Measurements from ENCODE around the gene GTF3C5.

Gene GTF3C5

DNA sequence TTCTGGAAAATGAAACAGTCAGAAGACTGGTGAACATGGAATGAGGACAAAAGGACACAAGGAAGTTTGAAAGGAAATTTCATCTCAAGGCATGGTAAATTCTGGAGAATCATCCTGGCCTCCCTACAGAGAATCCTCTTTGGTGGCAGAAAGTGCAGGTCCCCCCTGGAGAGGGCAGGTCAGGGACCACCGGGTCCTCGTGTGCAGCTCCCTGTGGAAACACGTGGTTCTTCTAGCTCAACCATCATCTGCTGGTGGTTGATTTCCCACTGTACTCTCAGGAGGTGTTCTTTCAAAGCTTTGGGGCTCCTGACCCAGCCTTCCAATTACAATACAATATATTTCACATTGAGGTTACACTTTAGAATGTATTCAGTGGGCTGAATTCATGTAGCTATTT is 2.6 kb upstream of the GTF3C5 start:
- ChIA-PET POLR2A (no interaction called here), CTCF (interaction anchor here (0.9 to 7.9 kb wide), 5 partner anchors 17 to 119 kb away, joined by 3 to 89 read pairs (median 3); partner anchors contain the start of gene GFI1B)
- no peak overlapping the region for H3K4me3 ChIP-seq (ENCODE audit: control insufficient read depth in 1 of 7, extremely low read depth in 1 of 7, insufficient read depth in 4 of 7, low read depth in 2 of 7, low read length in 6 of 7)
- H3K4me1 ChIP-seq (ENCODE audit: control extremely low read depth in 1 of 4, control insufficient read depth in 4 of 4, insufficient read depth in 4 of 4, low read length in 3 of 4), result peaks cover 5 to 29% (median 24%) of the 10 kb centered on the region in 4 experiments
- WGBS (ENCODE audit: insufficient coverage), result 83% methylated on average over 2 of the region's 3 CpGs
- H3K9me3 ChIP-seq (ENCODE audit: control extremely low read depth in 1 of 5, control insufficient read depth in 4 of 5, insufficient read depth in 2 of 5, low read depth in 1 of 5, low read length in 4 of 5), result no peaks in the 10 kb centered on the region
- no peak for DNase-seq
- H3K36me3 ChIP-seq (ENCODE audit: control insufficient read depth in 4 of 4, insufficient read depth in 4 of 4, low read length in 3 of 4), result peaks cover 0 to 6% (median 3%) of the 10 kb centered on the region in 4 experiments
- no peak overlapping the region for H3K27ac ChIP-seq (ENCODE audit: insufficient read depth in 1 of 2, low read depth in 1 of 2, low read length in 2 of 2, poor library complexity in 1 of 2, severe bottlenecking in 2 of 2)
- no peaks in the 10 kb centered on the region for H3K27me3 ChIP-seq (replicated peaks in 2 of 5; ENCODE audit: control insufficient read depth in 4 of 5, insufficient read depth in 5 of 5, low read length in 4 of 5)

GRCh38 chr9:133029994-133030316 is 842 bp upstream of the GTF3C5 start:
- H3K9me3 ChIP-seq (ENCODE audit: control extremely low read depth in 1 of 5, control insufficient read depth in 4 of 5, insufficient read depth in 2 of 5, low read depth in 1 of 5, low read length in 4 of 5), result no peaks in the 10 kb centered on the region
- CTCF ChIA-PET, result interaction anchor here (0.8 to 3.8 kb wide), 8 partner anchors 7 to 114 kb away, joined by 3 to 18 read pairs (median 6); partner anchors contain the start of gene GFI1B
- peaks cover 2 to 17% (median 12%) of the 10 kb centered on the region in 4 experiments for H3K36me3 ChIP-seq (ENCODE audit: control insufficient read depth in 4 of 4, insufficient read depth in 4 of 4, low read length in 3 of 4)
- peak overlapping the region; percentile 88 to 100 (median 92) for H3K4me3 ChIP-seq (ENCODE audit: control insufficient read depth in 1 of 7, extremely low read depth in 1 of 7, insufficient read depth in 4 of 7, low read depth in 2 of 7, low read length in 6 of 7)
- DNase-seq, result no peak
- H3K4me1 ChIP-seq (ENCODE audit: control extremely low read depth in 1 of 4, control insufficient read depth in 4 of 4, insufficient read depth in 4 of 4, low read length in 3 of 4), result peaks cover 5 to 31% (median 26%) of the 10 kb centered on the region in 4 experiments
- WGBS (ENCODE audit: insufficient coverage), result under 1% methylated on average over 26 of the region's 28 CpGs
- no peaks in the 10 kb centered on the region for H3K27me3 ChIP-seq (replicated peaks in 2 of 5; ENCODE audit: control insufficient read depth in 4 of 5, insufficient read depth in 5 of 5, low read length in 4 of 5)
- POLR2A ChIA-PET, result interaction anchor here (1.0 to 1.4 kb wide), 4 partner anchors 14 to 115 kb away, joined by 3 to 7 read pairs (median 4); no protein-coding TSS in a partner anchor
- H3K27ac ChIP-seq (ENCODE audit: insufficient read depth in 1 of 2, low read depth in 1 of 2, low read length in 2 of 2, poor library complexity in 1 of 2, severe bottlenecking in 2 of 2), result peak overlapping the region; percentile 83 to 93

GRCh38 chr9:133031130-133031422 is 279 bp downstream of the GTF3C5 start:
- no peak for DNase-seq
- Histone ChIP-seq H3K27me3 (replicated peaks in 2 of 5; ENCODE audit: control insufficient read depth in 4 of 5, insufficient read depth in 5 of 5, low read length in 4 of 5) (no peaks in the 10 kb centered on the region), H3K4me3 (ENCODE audit: control insufficient read depth in 1 of 7, extremely low read depth in 1 of 7, insufficient read depth in 4 of 7, low read depth in 2 of 7, low read length in 6 of 7) (peak overlapping the region; percentile 91 to 100 (median 92)), H3K36me3 (ENCODE audit: control insufficient read depth in 4 of 4, insufficient read depth in 4 of 4, low read length in 3 of 4) (peaks cover 2 to 17% (median 12%) of the 10 kb centered on the region in 4 experiments), H3K4me1 (ENCODE audit: control extremely low read depth in 1 of 4, control insufficient read depth in 4 of 4, insufficient read depth in 4 of 4, low read length in 3 of 4) (peaks cover 5 to 40% (median 30%) of the 10 kb centered on the region in 4 experiments), H3K27ac (ENCODE audit: insufficient read depth in 1 of 2, low read depth in 1 of 2, low read length in 2 of 2, poor library complexity in 1 of 2, severe bottlenecking in 2 of 2) (peak overlapping the region; percentile 83 to 93), H3K9me3 (ENCODE audit: control extremely low read depth in 1 of 5, control insufficient read depth in 4 of 5, insufficient read depth in 2 of 5, low read depth in 1 of 5, low read length in 4 of 5) (no peaks in the 10 kb centered on the region)
- WGBS (ENCODE audit: insufficient coverage), result 0% methylated on average over 16 of the region's 16 CpGs
- ChIA-PET POLR2A (interaction anchor here (1.1 to 1.4 kb wide), 5 partner anchors 10 to 113 kb away, joined by 3 to 7 read pairs (median 4); no protein-coding TSS in a partner anchor), CTCF (interaction anchor here (1.4 to 3.8 kb wide), 6 partner anchors 9 to 116 kb away, joined by 3 to 18 read pairs (median 10); partner anchors contain the start of gene GFI1B)

DNA sequence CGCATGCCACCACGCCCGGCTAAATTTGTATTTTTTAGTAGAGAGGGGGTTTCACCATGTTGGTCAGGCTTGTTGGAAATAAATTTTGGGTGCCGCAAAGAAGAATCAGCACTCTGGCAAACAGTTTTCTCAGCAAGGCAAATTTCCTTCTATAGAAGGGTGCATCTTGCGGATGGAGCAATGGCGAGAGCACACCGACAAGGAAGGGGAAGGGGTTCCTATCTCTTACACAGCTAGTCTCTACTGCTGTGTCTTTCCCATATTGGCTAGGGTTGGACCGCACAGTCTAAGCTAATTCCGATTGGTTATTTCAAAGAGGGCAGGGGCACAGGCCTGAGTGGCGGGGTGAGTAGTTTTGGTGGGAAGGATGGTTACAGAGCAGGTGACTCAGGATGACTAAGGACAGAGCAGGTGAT is 707 bp downstream of the GTF3C5 start:
- 76% methylated on average over 10 of the region's 10 CpGs for WGBS (ENCODE audit: insufficient coverage)
- H3K27me3 ChIP-seq (replicated peaks in 2 of 5; ENCODE audit: control insufficient read depth in 4 of 5, insufficient read depth in 5 of 5, low read length in 4 of 5), result no peaks in the 10 kb centered on the region
- DNase-seq, result no peak

GRCh38 chr9:133032171-133032570 is 1.4 kb downstream of the GTF3C5 start:
- H3K4me3 ChIP-seq (ENCODE audit: control insufficient read depth in 1 of 7, extremely low read depth in 1 of 7, insufficient read depth in 4 of 7, low read depth in 2 of 7, low read length in 6 of 7), result peak overlapping the region in 5 of 7 experiments; percentile 6 to 100 (median 91)
- H3K9me3 ChIP-seq (ENCODE audit: control extremely low read depth in 1 of 5, control insufficient read depth in 4 of 5, insufficient read depth in 2 of 5, low read depth in 1 of 5, low read length in 4 of 5), result no peaks in the 10 kb centered on the region
- WGBS (ENCODE audit: insufficient coverage), result 100% methylated on average over 5 of the region's 10 CpGs

More for the DNA sequence above, 707 bp downstream of the GTF3C5 start:
- Histone ChIP-seq H3K4me1 (ENCODE audit: control extremely low read depth in 1 of 4, control insufficient read depth in 4 of 4, insufficient read depth in 4 of 4, low read length in 3 of 4) (peaks cover 5 to 40% (median 30%) of the 10 kb centered on the region in 4 experiments), H3K4me3 (ENCODE audit: control insufficient read depth in 1 of 7, extremely low read depth in 1 of 7, insufficient read depth in 4 of 7, low read depth in 2 of 7, low read length in 6 of 7) (peak overlapping the region; percentile 91 to 100 (median 92)), H3K27ac (ENCODE audit: insufficient read depth in 1 of 2, low read depth in 1 of 2, low read length in 2 of 2, poor library complexity in 1 of 2, severe bottlenecking in 2 of 2) (peak overlapping the region; percentile 83 to 93), H3K9me3 (ENCODE audit: control extremely low read depth in 1 of 5, control insufficient read depth in 4 of 5, insufficient read depth in 2 of 5, low read depth in 1 of 5, low read length in 4 of 5) (no peaks in the 10 kb centered on the region), H3K36me3 (ENCODE audit: control insufficient read depth in 4 of 4, insufficient read depth in 4 of 4, low read length in 3 of 4) (peaks cover 2 to 21% (median 13%) of the 10 kb centered on the region in 4 experiments)
- ChIA-PET POLR2A (interaction anchor here (1.3 to 1.4 kb wide), 4 partner anchors 9 to 113 kb away, joined by 3 to 7 read pairs (median 4); no protein-coding TSS in a partner anchor), CTCF (interaction anchor here (1.2 to 3.8 kb wide), 8 partner anchors 9 to 116 kb away, joined by 3 to 18 read pairs (median 9); partner anchors contain the start of gene GFI1B)

GRCh38 chr9:133035669-133036068 is 4.9 kb downstream of the GTF3C5 start:
- no peak overlapping the region for H3K27ac ChIP-seq (ENCODE audit: insufficient read depth in 1 of 2, low read depth in 1 of 2, low read length in 2 of 2, poor library complexity in 1 of 2, severe bottlenecking in 2 of 2)
- ChIA-PET CTCF (interaction anchor here (0.9 to 1.7 kb wide), 7 partner anchors 16 to 112 kb away, joined by 3 to 8 read pairs (median 3); no protein-coding TSS in a partner anchor), POLR2A (interaction anchor here (0.8 kb wide), 1 partner anchor 233 kb away, joined by 3 read pairs; no protein-coding TSS in a partner anchor)
- no peaks in the 10 kb centered on the region for H3K9me3 ChIP-seq (ENCODE audit: control extremely low read depth in 1 of 5, control insufficient read depth in 4 of 5, insufficient read depth in 2 of 5, low read depth in 1 of 5, low read length in 4 of 5)
- peaks cover 5 to 31% (median 20%) of the 10 kb centered on the region in 4 experiments for H3K4me1 ChIP-seq (ENCODE audit: control extremely low read depth in 1 of 4, control insufficient read depth in 4 of 4, insufficient read depth in 4 of 4, low read length in 3 of 4)
- 84% methylated on average over 5 of the region's 6 CpGs for WGBS (ENCODE audit: insufficient coverage)
- no peak for DNase-seq
- H3K27me3 ChIP-seq (replicated peaks in 2 of 5; ENCODE audit: control insufficient read depth in 4 of 5, insufficient read depth in 5 of 5, low read length in 4 of 5), result no peaks in the 10 kb centered on the region
- H3K36me3 ChIP-seq (ENCODE audit: control insufficient read depth in 4 of 4, insufficient read depth in 4 of 4, low read length in 3 of 4), result peaks cover 2 to 42% (median 22%) of the 10 kb centered on the region in 4 experiments
- H3K4me3 ChIP-seq (ENCODE audit: control insufficient read depth in 1 of 7, extremely low read depth in 1 of 7, insufficient read depth in 4 of 7, low read depth in 2 of 7, low read length in 6 of 7), result no peak overlapping the region

More at GRCh38 chr9:133032171-133032570, 1.4 kb downstream of the GTF3C5 start:
- H3K36me3 ChIP-seq (ENCODE audit: control insufficient read depth in 4 of 4, insufficient read depth in 4 of 4, low read length in 3 of 4), result peaks cover 2 to 26% (median 17%) of the 10 kb centered on the region in 4 experiments
- H3K27me3 ChIP-seq (replicated peaks in 2 of 5; ENCODE audit: control insufficient read depth in 4 of 5, insufficient read depth in 5 of 5, low read length in 4 of 5), result no peaks in the 10 kb centered on the region
- DNase-seq, result no peak
- H3K27ac ChIP-seq (ENCODE audit: insufficient read depth in 1 of 2, low read depth in 1 of 2, low read length in 2 of 2, poor library complexity in 1 of 2, severe bottlenecking in 2 of 2), result no peak overlapping the region
- peaks cover 5 to 40% (median 30%) of the 10 kb centered on the region in 4 experiments for H3K4me1 ChIP-seq (ENCODE audit: control extremely low read depth in 1 of 4, control insufficient read depth in 4 of 4, insufficient read depth in 4 of 4, low read length in 3 of 4)
- ChIA-PET POLR2A (no interaction called here), CTCF (interaction anchor here (0.8 to 3.8 kb wide), 8 partner anchors 9 to 115 kb away, joined by 3 to 18 read pairs (median 6); no protein-coding TSS in a partner anchor)

Data from common myeloid progenitor, CD34-positive (primary cell).